HEK293 (cell line): ENCODE measurements around the gene SAE1.

Experiments
- ATF2 ChIP-seq: fragments of 450-650 bp; formaldehyde crosslinking; IDR thresholded peaks from 2 replicates; pipeline ENCODE4 v1.5.1; 2016; ENCODE audit warnings: missing biosample characterization, missing genetic modification characterization, low read depth
- CTCF ChIP-seq: fragments of 450-650 bp; formaldehyde crosslinking; IDR thresholded peaks from 2 replicates; pipeline ENCODE4 v1.5.1; 2016; ENCODE audit warnings: missing biosample characterization, missing genetic modification characterization
- MEIS1 ChIP-seq: sonication (generic); formaldehyde crosslinking; IDR thresholded peaks from 2 replicates; pipeline ENCODE4 v1.8.1; 2022; ENCODE audit warnings: missing genetic modification reagents, mild to moderate bottlenecking, borderline replicate concordance
- TCF7L2 ChIP-seq: IDR thresholded peaks from 2 replicates; pipeline ENCODE4 v1.6.1; 2011; ENCODE audit warnings: low read depth, mild to moderate bottlenecking, inconsistent platforms, low read length, moderate library complexity, borderline replicate concordance
- YY1 ChIP-seq: fragments of 450-650 bp; formaldehyde crosslinking; IDR thresholded peaks from 2 replicates; pipeline ENCODE4 v1.5.1; 2018; ENCODE audit warnings: missing biosample characterization, missing genetic modification characterization
- ZBTB8A ChIP-seq: fragments of 450-650 bp; formaldehyde crosslinking; IDR thresholded peaks from 2 replicates; pipeline ENCODE4 v1.5.1; 2016; ENCODE audit warnings: missing biosample characterization, missing genetic modification characterization
- ZNF184 ChIP-seq: fragments of 450-650 bp; IDR thresholded peaks from 2 replicates; pipeline ENCODE4 v1.5.1; 2018; ENCODE audit warnings: missing biosample characterization, mild to moderate bottlenecking, missing genetic modification characterization
- ZNF521 ChIP-seq: fragments of 450-650 bp; formaldehyde crosslinking; IDR thresholded peaks from 2 replicates; pipeline ENCODE4 v1.5.1; 2017; ENCODE audit warnings: missing biosample characterization, mild to moderate bottlenecking, missing genetic modification characterization
- ZNF529 ChIP-seq: fragments of 450-650 bp; formaldehyde crosslinking; IDR thresholded peaks from 2 replicates; pipeline ENCODE4 v1.5.1; 2017; ENCODE audit warnings: missing genetic modification characterization, missing biosample characterization; ENCODE audit not compliant: insufficient replicate concordance
- ZNF621 ChIP-seq: fragments of 450-650 bp; formaldehyde crosslinking; IDR thresholded peaks from 2 replicates; pipeline ENCODE4 v1.5.1; 2017; ENCODE audit warnings: missing biosample characterization, missing genetic modification characterization
- ZNF660 ChIP-seq: fragments of 450-650 bp; IDR thresholded peaks from 2 replicates; pipeline ENCODE4 v1.5.1; 2018; ENCODE audit warnings: missing biosample characterization, mild to moderate bottlenecking, missing genetic modification characterization
- ZNF830 ChIP-seq: fragments of 450-650 bp; IDR thresholded peaks from 2 replicates; pipeline ENCODE4 v1.5.0; 2018; ENCODE audit warnings: missing biosample characterization, missing genetic modification characterization, low read depth, mild to moderate bottlenecking, moderate library complexity
- TF ChIP-seq, protein P1 (sequence below): fragments of 450-650 bp; IDR thresholded peaks from 2 replicates; pipeline ENCODE4 v1.5.1; 2018; ENCODE audit warnings: missing biosample characterization, missing genetic modification characterization
- TF ChIP-seq, protein P2 (sequence below): fragments of 450-650 bp; formaldehyde crosslinking; IDR thresholded peaks from 2 replicates; pipeline ENCODE4 v1.5.1; 2017; ENCODE audit warnings: missing biosample characterization, missing genetic modification characterization

GRCh38 chr19:47094557-47095475 is 35.8 kb upstream of the SAE1 start:
- TF ChIP-seq CTCF (tag by site-specific recombination) (no peak), ZNF621 (tag by site-specific recombination) (no peak), ZNF521 (no peak), ZNF830 (tag by site-specific recombination) (no peak), ZNF529 (tag by site-specific recombination) (no peak), ZNF184 (tag by site-specific recombination) (no peak), MEIS1 (no peak), ZBTB8A (tag by site-specific recombination) (no peak), ATF2 (tag by site-specific recombination) (no peak), YY1 (tag by site-specific recombination) (no peak), TCF7L2 (no peak), ZNF660 (tag by site-specific recombination) (no peak)
- TF ChIP-seq, protein P1, sequence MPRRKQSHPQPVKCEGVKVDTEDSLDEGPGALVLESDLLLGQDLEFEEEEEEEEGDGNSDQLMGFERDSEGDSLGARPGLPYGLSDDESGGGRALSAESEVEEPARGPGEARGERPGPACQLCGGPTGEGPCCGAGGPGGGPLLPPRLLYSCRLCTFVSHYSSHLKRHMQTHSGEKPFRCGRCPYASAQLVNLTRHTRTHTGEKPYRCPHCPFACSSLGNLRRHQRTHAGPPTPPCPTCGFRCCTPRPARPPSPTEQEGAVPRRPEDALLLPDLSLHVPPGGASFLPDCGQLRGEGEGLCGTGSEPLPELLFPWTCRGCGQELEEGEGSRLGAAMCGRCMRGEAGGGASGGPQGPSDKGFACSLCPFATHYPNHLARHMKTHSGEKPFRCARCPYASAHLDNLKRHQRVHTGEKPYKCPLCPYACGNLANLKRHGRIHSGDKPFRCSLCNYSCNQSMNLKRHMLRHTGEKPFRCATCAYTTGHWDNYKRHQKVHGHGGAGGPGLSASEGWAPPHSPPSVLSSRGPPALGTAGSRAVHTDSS (tag by site-specific recombination), result no peak
- TF ChIP-seq, protein P2, sequence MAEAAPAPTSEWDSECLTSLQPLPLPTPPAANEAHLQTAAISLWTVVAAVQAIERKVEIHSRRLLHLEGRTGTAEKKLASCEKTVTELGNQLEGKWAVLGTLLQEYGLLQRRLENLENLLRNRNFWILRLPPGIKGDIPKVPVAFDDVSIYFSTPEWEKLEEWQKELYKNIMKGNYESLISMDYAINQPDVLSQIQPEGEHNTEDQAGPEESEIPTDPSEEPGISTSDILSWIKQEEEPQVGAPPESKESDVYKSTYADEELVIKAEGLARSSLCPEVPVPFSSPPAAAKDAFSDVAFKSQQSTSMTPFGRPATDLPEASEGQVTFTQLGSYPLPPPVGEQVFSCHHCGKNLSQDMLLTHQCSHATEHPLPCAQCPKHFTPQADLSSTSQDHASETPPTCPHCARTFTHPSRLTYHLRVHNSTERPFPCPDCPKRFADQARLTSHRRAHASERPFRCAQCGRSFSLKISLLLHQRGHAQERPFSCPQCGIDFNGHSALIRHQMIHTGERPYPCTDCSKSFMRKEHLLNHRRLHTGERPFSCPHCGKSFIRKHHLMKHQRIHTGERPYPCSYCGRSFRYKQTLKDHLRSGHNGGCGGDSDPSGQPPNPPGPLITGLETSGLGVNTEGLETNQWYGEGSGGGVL (tag by site-specific recombination), result no peak
